COLO668 (cell line): Measurements from ENCODE around the gene SH3TC1.

Experiments used
- DNase-seq: peaks from one replicate; lab custom pipeline; 2025; ENCODE audit not compliant: unreplicated experiment; lab: John Stamatoyannopoulos, UW

Gene SH3TC1

DNA sequence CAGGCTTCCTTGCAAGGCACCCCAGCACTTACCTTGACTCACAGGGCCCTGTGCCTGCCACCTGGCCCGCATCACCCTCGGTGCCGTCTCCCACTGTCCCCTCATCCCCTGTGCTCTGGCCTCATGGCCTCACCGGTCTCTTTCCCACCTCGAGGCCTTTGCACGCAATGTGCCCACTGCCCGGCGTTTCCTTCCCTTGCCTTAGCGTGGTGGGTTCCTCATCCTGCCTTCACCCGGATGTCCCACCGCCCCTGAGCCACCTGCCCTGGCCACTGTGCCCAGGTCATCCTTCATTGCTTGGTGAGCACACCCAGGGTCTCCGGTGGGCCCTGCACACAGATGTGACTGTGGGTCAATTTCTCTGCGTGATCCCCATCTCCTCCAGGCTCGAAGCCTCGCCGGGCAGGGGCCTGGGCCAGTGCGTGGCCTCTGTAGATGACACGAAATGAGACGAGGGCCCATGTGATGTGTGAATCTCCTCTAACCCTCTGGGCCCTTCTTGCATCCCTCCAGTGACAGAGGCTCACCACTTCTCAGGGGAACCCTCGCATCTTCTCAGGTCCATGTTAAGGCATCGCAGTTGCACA lies 75.1 kb downstream of the SH3TC1 start:
- DNase-seq = no peak

DNA sequence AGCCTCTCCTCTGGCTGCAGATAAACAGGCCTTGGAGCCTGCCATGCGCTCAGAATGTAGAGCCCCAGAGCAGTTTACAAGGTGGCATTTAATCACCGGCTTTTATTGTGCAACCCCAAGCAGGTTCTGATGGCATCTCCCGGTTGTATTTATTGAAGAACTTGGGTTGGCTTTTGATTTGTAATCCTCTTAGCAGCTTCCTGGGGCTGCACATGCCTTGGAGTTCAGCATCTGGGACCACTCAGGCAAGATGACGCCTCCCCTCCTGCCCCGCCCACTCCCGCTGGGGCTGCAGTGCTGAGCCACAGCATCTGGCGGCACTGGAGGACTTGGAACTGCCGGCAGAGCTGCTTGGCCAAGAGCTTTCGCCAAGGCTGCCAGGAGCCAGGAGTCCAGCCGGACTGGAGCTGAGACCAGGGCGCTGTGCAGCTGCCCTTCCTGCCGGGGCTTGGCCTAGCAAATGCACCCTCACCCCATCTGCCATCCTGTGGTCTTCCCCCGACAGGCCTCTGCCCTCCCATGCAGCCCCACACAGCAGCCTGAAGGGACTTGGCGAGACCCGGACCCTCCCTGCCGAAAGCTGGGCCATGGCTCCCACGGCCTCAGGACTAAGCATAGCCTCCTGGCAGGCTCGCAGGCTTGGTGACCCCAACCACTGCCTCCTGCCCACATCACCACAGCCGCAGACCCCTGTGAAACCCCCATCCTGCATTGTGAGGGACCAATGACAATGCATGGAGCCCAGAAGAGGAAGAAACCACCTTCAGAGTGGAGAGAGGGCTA lies 75.9 kb downstream of the SH3TC1 start:
- DNase-seq = peak; percentile 15

DNA sequence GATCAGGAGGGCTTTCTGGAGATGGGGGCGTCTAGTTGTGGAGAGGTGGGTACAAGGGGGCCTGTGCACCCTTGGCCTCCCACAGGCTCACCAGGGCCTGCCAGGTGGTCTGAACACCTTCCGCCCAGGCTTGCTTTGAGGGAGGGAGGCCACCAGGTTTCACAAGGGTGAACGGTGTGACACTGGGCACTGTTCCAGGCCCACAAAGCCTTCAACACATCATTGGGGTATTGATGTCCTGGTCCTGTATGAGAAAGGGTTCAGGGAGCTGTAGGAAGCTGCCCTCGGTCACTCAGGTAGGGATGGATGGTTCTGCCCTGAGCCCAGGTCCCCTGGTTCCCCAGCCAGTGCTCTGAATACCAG lies 76.4 kb downstream of the SH3TC1 start:
- DNase-seq = no peak

DNA sequence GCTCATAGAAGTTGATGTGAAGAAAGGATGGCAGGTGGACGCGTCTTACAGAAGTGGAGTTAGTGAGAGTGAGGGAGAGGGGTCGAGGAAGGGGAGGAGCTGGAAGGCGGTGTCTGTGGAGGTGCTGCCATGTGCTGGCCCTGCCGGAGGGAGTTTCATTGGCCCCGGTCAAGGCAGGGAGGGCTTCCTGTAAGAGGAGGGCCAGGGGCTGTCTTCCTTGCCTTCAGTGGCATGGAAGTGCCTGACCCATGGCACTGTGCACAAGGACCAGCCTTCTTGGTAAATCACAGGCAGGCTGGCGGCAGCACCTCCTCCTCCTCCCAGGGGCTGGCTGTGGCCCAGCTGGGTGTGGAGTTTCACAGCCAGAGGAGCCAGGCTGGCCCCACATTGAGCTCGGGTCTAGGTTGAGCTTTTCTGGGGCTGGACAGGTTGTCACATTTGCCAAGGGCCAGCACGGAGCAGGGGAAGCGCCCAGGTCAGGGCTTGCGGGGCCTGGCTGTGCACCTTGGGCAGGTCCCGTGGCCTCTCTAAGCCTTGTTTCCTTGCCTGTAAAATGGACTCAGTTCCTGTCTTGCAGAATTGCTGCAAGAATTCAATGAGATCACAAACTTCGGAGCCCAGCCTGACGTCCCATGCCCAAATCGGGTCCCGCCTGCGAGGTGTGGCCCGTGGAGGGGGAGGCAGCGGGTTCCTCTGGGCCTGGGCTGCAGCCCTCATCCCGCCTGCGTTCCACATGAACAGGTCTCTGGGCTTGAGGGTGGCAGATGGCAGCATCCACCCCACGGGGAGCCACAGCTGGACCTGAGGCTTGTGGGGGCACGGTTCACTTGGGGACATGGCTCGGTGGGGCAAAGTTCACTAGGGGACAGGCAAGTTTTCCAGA lies 77.5 kb downstream of the SH3TC1 start:
- no peak for DNase-seq

DNA sequence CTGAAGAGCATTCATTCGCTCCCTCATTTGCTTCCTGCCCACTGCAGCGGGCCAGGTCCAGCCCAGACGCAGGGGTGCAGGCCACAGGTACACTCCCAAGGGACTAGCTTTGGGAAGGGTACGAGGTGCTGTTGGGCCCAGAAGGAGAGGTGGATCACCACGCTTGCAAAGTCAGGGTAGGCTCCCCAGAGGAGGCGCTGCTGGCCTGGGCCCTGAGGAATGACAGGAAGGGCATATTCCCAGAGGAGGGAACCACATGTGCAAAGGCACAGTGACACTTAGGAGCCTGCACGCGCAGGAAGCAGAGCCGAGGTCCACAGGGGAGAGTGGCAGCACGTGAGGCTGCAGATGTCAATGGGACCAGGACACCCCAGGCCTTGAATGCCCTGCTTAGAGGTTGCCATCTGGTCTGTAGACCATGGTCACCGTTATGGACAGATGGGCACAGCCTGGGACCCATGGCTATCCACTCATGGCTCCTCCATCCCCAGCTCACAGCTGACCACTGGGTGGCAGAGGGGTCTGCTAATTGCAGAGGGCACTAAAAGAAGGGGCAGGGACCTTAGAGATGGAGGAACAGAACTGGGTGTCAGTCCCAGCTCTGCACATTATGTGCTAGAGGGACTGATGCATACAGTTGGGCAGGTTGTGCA lies 78.4 kb downstream of the SH3TC1 start:
- DNase-seq = no peak

DNA sequence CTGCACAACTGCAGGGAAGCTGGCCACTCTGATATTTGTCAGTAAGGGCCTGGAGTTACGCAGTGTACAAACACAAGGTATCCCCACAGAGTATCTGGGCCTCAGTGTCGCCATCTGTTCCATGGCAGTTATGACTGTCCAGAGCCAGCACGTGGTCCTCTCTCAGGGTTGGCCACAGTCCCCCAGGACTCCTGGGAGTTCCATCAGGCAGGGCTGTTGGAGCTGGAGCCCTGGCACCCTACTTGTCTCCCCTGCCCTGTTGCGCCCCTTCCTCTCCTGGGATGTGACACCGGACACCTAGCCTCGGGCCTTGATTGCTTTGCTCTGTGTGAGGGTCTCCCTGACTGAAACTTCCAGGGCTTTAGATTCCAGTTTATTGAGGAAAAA lies 78.9 kb downstream of the SH3TC1 start:
- DNase-seq = no peak

DNA sequence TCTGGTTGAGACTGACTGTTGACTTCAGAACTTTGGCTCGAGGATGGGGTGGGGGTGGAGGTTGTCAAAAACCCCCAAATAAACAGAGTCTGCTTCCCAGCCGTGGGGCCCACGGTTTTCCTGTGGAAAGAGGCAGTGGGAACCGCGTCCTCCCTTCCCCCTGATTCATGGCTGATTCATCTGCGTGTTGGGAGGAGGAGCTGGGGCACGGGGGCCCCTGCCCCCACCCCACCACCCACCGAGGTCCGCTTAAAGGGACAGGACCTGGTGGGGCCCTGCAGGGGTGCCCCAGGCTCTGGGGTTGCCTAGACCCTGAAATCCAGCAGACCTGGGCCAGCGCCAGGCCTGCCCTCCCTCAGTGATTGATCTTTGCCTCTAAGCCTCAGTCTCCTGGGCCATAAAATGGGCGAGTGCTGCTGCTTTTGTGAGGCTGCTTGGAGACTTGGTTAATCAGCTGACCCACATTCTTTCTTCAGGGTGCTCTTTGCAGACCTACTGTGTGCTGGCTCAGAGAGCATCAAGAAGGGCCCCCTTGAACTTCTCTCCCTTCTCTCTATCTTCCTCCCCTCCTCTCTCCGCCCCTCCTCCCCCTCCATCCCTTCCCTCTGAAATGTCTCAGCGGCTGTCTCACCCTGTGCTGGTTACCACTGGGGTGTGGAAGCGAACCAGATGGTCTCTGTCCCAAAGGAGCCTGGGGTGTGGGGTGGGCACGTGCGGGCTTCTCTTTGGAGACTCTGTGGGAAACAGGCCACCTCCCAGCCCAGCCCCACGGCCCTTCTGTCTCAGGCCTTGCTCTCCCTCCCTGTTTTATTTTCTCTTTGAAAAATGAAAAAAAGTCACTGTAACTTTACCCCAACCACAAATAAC lies 79.6 kb downstream of the SH3TC1 start:
- DNase-seq = no peak

DNA sequence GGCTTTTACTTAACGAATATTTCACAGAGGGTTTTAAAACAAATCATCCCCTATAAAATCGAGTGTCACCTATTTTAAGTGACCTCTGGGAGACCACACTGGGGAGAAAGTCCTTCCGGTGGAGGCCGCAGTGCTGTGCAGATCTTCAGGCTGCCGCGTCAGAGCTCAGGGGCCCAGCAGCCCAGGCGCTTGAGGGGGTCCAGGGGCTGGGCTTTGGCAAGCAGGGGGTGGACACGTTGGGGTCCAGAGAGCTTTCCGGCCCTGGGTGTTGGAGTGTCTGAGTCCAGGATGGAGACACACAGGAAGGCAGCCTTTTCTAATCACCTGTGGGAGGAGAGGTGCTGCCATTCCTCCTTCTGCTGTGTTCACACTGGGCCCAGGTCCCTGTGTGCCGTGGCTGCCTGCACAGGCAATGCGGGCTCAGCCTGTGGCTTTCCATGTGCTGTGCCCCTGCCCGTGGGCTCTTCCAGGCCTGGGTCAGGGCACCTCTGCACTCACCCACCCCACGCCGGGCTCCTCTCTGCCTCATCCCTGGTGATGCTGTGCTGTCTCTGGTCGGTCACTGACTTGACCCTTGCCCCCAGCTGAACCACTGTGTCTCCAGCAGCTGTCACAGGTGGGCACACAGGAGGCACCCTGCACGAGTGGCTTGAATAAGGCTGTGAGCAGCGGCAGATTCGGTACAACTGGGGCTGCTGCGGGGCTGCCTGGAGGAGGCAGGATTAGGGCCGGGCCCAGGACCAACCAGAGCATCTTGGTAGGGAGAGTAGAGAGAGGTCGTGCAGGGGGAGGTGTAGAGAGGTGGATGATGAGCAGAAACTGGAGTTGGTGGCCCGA lies 80.4 kb downstream of the SH3TC1 start:
- no peak for DNase-seq

DNA sequence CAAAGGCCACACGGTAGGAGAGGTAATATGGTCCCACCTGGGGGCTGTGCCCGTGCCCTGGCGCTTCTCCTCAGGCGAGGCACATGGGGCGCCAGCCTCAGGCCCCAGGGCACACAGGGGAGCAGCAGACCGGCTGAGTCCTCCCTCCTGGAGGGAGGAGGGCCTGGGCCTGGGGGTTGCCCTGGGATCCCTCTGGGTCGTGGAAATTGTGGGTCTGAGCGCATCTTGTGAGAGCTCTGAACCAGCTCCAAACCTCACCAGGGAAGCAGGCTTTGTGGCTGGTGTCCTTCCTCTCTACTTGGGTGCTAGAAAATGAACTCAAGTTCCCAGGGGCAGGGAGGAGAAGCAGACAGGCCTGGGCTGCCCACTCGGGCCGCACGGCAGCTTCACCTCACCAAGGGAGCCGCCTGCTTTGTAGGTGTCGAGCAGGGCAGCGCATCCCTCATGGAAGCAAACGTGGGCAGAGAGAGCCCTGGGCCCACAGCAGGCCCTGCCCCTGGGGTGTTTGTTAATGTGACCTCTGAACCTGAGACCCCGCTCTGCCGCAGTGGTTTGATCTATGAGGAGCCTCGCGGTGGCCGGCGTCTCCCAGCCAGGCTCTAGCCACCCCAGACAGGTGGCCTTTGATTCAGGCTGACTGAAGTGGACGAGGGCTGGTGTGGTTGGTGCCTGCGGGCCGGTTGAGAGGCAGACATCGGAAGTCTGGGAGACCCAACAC lies 81.2 kb downstream of the SH3TC1 start:
- DNase-seq = no peak

DNA sequence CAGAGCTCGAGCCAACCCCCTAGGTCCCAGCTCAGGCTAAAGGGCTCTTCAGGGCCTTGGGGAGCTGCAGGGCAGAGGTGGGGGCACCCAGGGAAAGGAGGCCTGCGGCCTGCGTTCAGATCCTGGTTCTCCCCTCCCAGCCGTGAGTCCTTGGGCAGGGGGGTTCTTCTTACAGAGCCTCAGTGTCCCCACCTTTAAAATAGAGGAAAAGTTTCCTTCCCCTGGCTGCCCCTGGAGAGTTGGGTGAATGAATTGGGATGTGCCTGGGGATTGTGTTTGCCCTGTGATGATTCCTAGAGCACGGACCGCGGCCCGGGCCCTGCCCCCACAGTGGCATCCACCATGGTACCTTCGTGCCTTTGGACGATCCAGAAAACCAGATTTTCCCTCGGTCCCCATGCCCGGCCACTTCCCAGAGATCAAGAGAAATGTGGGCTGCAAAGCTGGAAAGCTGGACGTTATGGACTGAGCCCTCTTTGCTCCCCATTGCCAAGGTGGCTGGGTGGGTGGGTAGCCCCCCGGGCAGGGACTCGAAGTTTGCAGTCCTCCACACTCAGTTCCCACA lies 81.9 kb downstream of the SH3TC1 start:
- DNase-seq = no peak

DNA sequence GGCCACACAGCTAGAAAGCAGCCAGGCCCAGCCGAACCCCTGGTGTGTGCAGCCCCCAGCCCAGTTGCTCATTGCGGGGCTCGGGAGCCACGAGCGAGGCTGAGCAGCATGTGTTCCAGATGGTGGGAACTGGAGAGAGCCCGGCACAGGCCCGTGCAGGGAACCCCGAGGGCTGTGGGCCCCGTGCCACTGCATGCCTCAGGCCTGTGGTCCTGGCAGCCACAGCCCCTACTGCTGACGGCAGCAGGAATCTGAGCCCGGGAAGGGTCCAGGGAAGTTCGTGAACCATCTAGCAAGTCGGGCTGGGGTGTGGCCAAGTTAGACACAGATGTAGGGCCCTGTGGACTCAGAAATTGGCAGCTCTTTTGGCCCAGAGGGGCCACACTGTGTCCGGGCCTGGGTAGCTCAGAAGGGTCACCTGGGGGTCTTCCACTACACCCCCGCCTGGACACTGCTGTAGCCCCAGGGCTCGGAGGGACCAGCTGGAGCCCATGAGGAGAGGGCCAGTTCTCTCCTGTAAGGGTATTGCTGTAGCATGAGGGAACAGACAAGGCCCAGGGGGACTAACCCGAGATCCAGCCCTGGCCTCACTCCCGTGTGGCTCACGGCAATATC lies 82.5 kb downstream of the SH3TC1 start:
- DNase-seq = no peak

DNA sequence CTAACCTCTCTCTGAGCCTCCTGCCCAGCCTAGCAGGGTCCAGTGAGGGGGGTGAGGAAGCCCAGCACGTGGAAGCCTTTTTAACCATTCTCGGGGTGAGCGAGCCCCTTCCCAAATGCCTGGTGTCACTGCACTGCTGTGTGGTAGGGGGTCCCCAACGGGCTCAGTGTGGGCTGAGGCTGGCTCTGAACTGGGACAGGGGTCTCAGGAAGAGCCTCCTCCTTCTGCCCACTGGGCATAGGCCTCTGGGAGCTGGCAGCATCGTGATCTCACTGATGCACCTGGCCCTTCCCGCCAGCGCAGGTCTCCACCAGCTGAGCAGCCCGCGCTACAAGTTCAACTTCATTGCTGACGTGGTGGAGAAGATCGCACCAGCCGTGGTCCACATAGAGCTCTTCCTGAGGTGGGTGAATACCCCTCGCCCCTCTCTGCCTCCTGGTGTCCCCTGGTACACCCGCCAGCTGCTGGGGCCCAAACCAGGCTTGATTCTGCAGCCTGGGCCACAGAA lies 83.1 kb downstream of the SH3TC1 start:
- no peak for DNase-seq

DNA sequence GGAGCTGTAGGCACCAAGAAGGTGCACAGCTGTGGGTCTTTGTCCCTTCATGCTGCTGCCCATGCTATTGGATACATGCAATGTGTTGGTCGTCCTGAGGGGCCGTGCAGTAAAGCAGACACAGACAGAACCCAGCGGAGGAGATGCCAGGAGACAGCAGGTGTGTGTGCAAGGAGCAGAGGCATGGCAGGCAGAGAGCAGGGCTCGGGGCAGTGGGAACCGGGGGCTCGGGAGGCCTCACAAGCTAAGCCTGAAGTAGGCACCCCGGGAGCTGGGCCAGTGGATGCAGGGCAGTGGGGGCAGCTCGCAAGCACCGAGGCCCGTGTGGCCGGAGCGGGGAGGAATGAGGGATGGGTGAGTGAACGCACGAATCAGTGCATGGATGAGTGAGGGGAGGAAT lies 83.7 kb downstream of the SH3TC1 start:
- DNase-seq = no peak

DNA sequence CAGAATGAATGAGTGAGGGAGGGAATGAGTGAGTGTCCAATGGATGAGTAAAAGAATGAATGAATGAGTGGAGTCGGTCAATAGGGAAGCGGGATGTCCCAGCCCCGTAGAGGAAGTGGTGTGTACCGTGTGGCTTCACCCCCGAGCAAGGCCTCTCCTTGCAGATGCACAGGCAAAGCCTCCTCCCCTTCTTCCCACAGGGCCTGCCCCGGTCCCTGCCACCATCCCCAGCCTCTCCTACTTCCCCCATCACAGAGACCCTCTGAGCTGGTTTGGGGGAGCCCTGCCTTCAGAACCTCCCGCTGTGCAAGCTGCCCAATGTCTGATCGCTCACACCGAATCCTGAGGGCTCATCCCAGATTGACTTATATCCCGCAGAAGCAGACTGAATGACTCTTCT lies 84.1 kb downstream of the SH3TC1 start:
- no peak for DNase-seq

DNA sequence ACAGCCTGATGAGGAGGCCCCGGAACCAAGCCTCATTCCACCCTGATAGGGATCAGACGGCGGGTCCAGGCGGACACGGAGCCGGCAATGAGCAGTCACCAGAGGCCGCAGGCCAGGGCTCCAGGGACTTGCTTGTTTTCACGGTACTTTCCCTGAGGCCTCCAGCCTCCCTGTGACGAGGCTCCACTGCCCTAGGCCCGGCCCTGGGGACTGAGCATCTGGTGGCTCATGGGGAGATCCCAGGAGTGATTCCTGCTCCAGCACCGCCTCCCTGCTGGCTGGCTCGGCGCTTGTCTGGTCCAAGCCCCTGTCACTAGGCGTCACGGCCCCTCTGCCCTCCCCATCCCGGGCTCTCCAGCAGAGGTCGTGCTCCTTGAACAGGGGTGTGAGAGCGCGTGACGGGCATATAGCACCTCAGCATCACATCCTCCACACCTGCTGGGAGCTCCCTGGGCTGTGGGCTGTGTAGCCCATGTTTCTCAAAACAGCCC lies 84.6 kb downstream of the SH3TC1 start:
- peak; percentile 19 for DNase-seq

DNA sequence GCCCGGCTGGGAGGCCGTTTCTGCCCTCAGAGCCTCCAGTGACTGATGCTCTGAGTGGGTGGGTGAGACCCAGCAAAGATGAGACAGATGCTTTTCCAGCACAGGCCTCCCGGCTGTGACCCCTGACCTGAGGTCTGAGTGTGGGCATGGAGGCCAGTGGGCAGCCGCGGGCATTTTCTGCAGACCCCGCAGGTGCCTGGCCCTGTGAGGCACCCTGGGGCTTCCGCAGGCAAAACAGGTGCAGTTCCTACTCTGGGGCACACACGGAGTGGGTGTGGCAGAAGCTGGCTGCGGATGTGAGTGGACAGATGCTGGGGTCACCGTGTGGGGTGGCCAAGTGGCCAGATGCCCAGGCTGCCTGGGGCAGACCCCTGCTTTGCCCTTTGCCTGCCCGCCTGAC lies 85.3 kb downstream of the SH3TC1 start:
- DNase-seq = no peak

DNA sequence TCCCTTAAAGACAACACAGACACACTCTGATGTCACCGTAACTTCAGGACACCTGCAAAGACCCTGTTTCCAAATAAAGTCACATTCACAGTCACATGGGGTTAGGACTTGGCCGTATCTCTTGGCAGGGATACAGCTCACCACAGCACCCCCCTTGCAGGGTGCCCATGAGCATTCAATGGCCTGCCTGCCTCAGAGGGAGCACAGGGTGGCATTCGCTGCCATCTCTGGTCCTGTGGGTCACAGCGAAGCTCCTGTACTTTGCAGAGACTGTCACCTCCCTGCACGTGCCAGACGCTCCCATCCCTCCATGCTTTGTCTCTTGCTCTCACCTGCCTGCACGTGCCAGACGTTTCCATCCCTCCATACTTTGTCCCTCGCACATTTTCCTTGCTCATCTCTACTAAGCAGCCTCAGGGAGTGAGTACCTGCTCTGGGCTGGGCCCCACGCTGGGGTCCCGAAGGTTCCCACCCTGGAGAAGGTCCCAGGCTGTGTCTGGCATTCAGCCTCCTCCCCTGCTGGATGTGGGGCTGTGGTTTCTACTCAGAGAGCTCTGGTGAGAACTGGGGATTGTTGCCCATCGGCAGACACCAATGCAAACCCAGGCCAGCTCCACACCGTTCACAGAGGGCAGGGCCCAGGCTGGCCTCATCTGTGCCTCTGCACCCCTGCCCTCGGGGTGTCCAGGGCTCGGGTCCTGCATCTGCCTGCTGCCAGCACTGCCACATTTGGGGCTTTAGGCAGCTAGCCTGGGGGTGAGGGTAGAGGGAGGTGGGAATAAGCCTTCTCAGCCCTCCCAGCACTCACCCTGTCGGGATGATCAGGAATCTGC lies 86.3 kb downstream of the SH3TC1 start:
- DNase-seq = no peak
